DOHH2 (cell line): ENCODE data around the gene CTSS.

ENCODE experiments used
- H3F3A ChIP-seq: fragments of 200-600 bp; sonication (generic), shearing (Covaris generic); 2 replicates; pipeline ENCODE4 v1.6.0; 2016; ENCODE audit warnings: antibody characterized with exemption, mild to moderate bottlenecking; ENCODE audit not compliant: control insufficient read depth, insufficient read depth
- H3K27ac ChIP-seq: fragments of 200-600 bp; sonication (generic); 2 replicates; pipeline ENCODE4 v1.5.1; 2014; ENCODE audit warnings: low read depth, mild to moderate bottlenecking, low read length, moderate library complexity
- H3K27me3 ChIP-seq: fragments of 200-600 bp; sonication (generic); 2 replicates; pipeline ENCODE4 v1.6.1; 2014; ENCODE audit warnings: mild to moderate bottlenecking, low read length, mixed read lengths; ENCODE audit not compliant: control insufficient read depth
- H3K36me3 ChIP-seq: fragments of 200-600 bp; sonication (generic); 2 replicates; pipeline ENCODE4 v1.6.1; 2014; ENCODE audit warnings: mild to moderate bottlenecking, low read length, moderate library complexity, mixed read lengths; ENCODE audit not compliant: control insufficient read depth
- H3K4me1 ChIP-seq: fragments of 200-600 bp; sonication (generic); 2 replicates; pipeline ENCODE4 v1.6.1; 2014; ENCODE audit warnings: mild to moderate bottlenecking, low read length, mixed read lengths; ENCODE audit not compliant: control insufficient read depth
- H3K4me2 ChIP-seq: fragments of 200-600 bp; sonication (generic); 2 replicates; pipeline ENCODE4 v1.6.0; 2014; ENCODE audit warnings: mild to moderate bottlenecking, low read length, moderate library complexity
- H3K4me3 ChIP-seq: fragments of 200-600 bp; sonication (generic); 2 replicates; pipeline ENCODE4 v1.5.1; 2014; ENCODE audit warnings: mild to moderate bottlenecking, low read length, mixed read lengths
- H3K79me2 ChIP-seq: fragments of 200-600 bp; sonication (generic); 2 replicates; pipeline ENCODE4 v1.6.1; 2014; ENCODE audit warnings: mild to moderate bottlenecking, low read length, mixed read lengths; ENCODE audit not compliant: control insufficient read depth
- H3K9me2 ChIP-seq: fragments of 200-600 bp; sonication (generic); replicated peaks from 2 replicates; pipeline ENCODE4 v1.6.1; 2014; ENCODE audit warnings: mild to moderate bottlenecking, low read length, mixed read lengths; ENCODE audit not compliant: control insufficient read depth
- H3K9me3 ChIP-seq: fragments of 200-600 bp; sonication (generic); 2 replicates; pipeline ENCODE4 v1.6.1; 2014; ENCODE audit warnings: antibody characterized with exemption, low read length, mixed read lengths; ENCODE audit not compliant: control insufficient read depth, insufficient read depth
- H4K20me1 ChIP-seq: fragments of 200-600 bp; sonication (generic); 2 replicates; pipeline ENCODE4 v1.6.0; 2014; ENCODE audit warnings: low read depth, mild to moderate bottlenecking, antibody characterized with exemption, low read length, moderate library complexity; ENCODE audit not compliant: control insufficient read depth, insufficient read depth
- CTCF ChIP-seq: fragments of 200-600 bp; sonication (generic); IDR thresholded peaks from one replicate; pipeline ENCODE4 v1.5.1; 2014; ENCODE audit warnings: antibody characterized with exemption, mild to moderate bottlenecking, low read depth, low read length; ENCODE audit not compliant: poor library complexity, severe bottlenecking
- EZH2phosphoT487 ChIP-seq: fragments of 200-600 bp; sonication (generic); IDR thresholded peaks from 2 replicates; pipeline ENCODE4 v1.6.1; 2017; ENCODE audit warnings: borderline replicate concordance, mild to moderate bottlenecking, antibody characterized with exemption, low read length, moderate library complexity, mixed read lengths

CTSS gene

GRCh38 chr1:150765296-150765976, at the start of gene CTSS:
Gene CTSS (minus strand): TSS chr1:150765778. CDS start chr1:150764763, 1,015 bp downstream.
- TF ChIP-seq CTCF (no peak), EZH2phosphoT487 (no peak)
- Histone ChIP-seq H4K20me1 (no peaks in the 10 kb centered on the region), H3K4me1 (peaks cover 54% of the 10 kb centered on the region), H3K4me3 (peak within 1 kb of the TSS; percentile 86), H3K4me2 (peak within 1 kb of the TSS; percentile 90), H3K9me2 (no peaks in the 10 kb centered on the region), H3K27me3 (no peaks in the 10 kb centered on the region), H3F3A (peaks cover 7% of the 10 kb centered on the region; the same call in 1 of the 2 replicates), H3K9me3 (peaks cover 7% of the 10 kb centered on the region), H3K36me3 (peaks cover 29% of the 10 kb centered on the region), H3K27ac (peak within 1 kb of the TSS; percentile 83), H3K79me2 (peaks cover 50% of the 10 kb centered on the region)

- no peaks in the 10 kb centered on the region for H3K27me3 ChIP-seq
- no peaks in the 10 kb centered on the region for H4K20me1 ChIP-seq
- no peak overlapping the region for H3K27ac ChIP-seq
- no peak overlapping the region for H3K4me2 ChIP-seq
- no peaks in the 10 kb centered on the region for H3F3A ChIP-seq
- H3K9me3 ChIP-seq = no peaks in the 10 kb centered on the region
- TF ChIP-seq CTCF = peak; percentile 41
- no peak for TF ChIP-seq EZH2phosphoT487
- peaks cover 27% of the 10 kb centered on the region for H3K36me3 ChIP-seq
- H3K79me2 ChIP-seq = no peaks in the 10 kb centered on the region
- H3K9me2 ChIP-seq = no peaks in the 10 kb centered on the region
- H3K4me1 ChIP-seq = no peaks in the 10 kb centered on the region
- H3K4me3 ChIP-seq = no peak overlapping the region
Measured at GRCh38 chr1:150813028-150813707, 47.6 kb upstream of the CTSS start.

DNA sequence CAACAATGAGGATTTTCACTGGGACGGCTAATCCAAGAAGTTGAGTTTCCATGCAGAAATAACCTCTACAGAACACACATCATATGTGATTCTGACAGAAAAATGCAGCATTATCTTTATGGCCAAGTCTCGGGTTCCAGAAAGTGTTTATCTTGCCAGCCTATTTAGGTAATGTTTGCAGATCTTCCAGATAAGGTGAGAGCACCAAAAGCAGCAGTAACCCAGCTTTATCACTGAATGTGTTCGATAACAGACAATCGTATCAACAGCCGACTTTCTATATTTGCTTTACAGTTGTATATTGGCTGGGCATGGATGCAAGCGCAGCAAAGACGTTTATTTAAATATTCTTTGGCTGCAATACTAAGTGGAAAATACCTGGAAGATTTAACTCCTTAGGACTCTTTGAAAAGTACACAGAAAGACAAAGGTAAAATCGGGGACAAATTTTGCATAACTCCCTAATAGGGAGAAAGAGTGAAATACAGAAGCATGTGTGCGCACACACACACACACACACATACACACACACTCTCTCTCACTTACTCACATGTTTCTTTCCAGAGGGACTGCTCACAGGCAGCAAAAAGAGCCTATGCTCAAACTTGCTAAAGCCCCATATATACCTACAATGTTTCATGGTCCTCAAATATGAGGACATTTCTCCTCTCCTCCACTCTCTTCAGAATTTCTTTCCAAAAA, 45.5 kb upstream of the CTSS start:
- Histone ChIP-seq H3K36me3 (peaks cover 20% of the 10 kb centered on the region), H3K79me2 (no peaks in the 10 kb centered on the region), H3K9me2 (no peaks in the 10 kb centered on the region), H3K27me3 (no peaks in the 10 kb centered on the region), H3K27ac (no peak overlapping the region), H3K4me2 (no peak overlapping the region), H3K4me3 (no peak overlapping the region), H4K20me1 (no peaks in the 10 kb centered on the region), H3F3A (no peaks in the 10 kb centered on the region), H3K9me3 (no peaks in the 10 kb centered on the region), H3K4me1 (peaks cover 8% of the 10 kb centered on the region)
- no peak for TF ChIP-seq EZH2phosphoT487
- TF ChIP-seq CTCF = no peak
